RKO (cell line): ENCODE data around the gene ARHGAP9.

Experiments
- DNase-seq: peaks from one replicate; pipeline ENCODE4 v3.0.0-alpha.2; 2016; ENCODE audit warnings: low spot score

The ARHGAP9 gene

GRCh38 chr12:57472391-57472790 is 7.3 kb downstream of the ARHGAP9 start:
- no peak for DNase-seq

- no peak for DNase-seq
Measured at GRCh38 chr12:57471661-57472060, 8.0 kb downstream of the ARHGAP9 start.

DNA sequence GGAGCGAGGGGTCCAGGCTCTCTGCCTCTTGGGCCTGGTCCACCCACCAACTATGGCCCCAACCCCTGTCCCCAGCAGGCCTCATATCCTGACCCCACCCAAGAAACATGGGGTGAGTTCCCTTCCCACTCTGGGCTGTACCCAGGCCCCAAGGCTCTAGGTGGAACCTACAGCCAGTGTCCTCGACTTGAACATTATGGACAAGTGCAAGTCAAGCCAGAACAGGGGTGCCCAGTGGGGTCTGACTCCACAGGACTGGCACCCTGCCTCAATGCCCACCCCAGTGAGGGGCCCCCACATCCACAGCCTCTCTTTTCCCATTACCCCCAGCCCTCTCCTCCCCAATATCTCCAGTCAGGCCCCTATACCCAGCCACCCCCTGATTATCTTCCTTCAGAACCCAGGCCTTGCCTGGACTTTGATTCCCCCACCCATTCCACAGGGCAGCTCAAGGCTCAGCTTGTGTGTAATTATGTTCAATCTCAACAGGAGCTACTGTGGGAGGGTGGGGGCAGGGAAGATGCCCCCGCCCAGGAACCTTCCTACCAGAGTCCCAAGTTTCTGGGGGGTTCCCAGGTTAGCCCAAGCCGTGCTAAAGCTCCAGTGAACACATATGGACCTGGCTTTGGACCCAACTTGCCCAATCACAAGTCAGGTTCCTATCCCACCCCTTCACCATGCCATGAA is 8.6 kb downstream of the ARHGAP9 start:
- DNase-seq = no peak

DNA sequence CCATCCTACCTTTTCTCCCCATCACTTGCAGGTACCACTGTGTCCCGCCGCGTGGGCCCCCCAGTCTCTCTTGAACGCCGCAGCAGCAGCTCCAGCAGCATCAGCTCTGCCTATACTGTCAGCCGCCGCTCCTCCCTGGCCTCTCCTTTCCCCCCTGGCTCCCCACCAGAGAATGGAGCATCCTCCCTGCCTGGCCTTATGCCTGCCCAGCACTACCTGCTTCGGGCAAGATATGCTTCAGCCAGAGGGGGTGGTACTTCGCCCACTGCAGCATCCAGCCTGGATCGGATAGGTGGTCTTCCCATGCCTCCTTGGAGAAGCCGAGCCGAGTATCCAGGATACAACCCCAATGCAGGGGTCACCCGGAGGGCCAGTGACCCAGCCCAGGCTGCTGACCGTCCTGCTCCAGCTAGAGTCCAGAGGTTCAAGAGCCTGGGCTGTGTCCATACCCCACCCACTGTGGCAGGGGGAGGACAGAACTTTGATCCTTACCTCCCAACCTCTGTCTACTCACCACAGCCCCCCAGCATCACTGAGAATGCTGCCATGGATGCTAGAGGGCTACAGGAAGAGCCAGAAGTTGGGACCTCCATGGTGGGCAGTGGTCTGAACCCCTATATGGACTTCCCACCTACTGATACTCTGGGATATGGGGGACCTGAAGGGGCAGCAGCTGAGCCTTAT is 9.2 kb downstream of the ARHGAP9 start:
- no peak for DNase-seq

- DNase-seq = no peak
Measured at GRCh38 chr12:57469296-57470164, 10.1 kb downstream of the ARHGAP9 start.

- DNase-seq = no peak
Measured at GRCh38 chr12:57467915-57468314, 11.8 kb downstream of the ARHGAP9 start.

- no peak for DNase-seq
Measured at GRCh38 chr12:57467212-57467874, 12.3 kb downstream of the ARHGAP9 start.

DNA sequence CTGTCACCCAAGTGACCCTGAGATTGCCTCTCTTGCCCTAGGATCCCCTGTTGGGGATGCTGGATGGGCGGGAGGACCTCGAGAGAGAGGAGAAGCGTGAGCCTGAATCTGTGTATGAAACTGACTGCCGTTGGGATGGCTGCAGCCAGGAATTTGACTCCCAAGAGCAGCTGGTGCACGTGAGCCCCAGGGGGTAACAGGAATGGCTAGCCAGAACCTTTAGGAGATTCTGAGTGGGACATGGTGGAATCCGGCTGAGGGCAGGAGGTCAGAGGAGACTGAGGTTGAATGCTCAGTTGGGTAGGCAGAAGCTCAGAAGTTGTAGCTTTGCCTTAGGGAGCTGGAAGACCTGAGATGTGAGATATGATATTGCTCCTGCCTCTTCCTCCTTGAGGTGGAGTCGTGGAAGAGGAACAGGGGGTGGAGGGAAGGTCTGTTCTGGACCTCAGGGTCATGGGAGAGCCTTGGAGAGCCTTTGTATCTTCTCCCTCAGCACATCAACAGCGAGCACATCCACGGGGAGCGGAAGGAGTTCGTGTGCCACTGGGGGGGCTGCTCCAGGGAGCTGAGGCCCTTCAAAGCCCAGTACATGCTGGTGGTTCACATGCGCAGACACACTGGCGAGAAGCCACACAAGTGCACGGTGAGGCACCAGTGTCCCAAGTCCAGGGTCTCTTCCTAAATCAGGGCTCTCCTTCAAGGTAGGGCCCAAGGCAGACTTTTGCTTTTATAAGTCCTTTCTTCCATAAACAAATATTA is 13.7 kb downstream of the ARHGAP9 start:
- no peak for DNase-seq

DNA sequence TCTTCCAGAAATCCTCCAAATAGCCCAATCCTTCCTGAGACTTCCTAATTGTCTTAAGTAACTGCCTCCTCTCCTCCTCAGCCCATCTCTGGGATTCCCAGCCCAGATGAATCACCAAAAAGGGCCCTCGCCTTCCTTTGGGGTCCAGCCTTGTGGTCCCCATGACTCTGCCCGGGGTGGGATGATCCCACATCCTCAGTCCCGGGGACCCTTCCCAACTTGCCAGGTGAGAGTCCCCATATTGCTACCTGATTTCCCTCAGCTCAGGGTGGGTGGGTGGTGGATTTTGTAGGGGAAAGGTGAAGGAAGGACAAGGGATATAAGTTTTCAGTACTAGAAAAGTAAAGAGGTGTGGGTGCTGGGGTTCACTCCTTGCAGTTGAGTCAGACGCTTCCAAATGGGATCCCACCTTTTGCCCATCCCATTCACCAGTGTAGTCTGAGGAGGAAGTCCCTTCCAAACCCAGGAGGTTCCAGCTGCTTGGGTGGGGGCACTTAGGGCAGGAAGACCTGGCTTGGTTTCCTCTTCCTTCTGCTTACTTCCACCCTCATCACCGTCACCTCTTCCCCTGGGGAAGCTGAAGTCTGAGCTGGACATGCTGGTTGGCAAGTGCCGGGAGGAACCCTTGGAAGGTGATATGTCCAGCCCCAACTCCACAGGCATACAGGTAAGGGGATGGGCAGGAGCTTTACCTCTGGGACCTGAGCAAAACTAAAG is 14.5 kb downstream of the ARHGAP9 start:
- DNase-seq = no peak

DNA sequence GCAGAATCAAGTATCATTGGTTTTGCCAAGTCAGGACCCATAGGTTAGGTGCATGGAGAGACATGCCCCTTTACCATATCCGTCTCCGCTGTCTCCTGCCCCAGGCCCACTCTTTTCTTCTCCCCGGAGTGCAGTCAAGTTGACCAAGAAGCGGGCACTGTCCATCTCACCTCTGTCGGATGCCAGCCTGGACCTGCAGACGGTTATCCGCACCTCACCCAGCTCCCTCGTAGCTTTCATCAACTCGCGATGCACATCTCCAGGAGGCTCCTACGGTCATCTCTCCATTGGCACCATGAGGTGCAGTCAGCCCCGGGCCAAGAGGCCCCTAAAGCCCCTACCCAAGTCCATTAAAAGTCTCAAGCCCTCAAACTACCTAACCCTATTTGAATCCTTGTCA is 15.1 kb downstream of the ARHGAP9 start:
- no peak for DNase-seq

- no peak for DNase-seq
Measured at GRCh38 chr12:57462912-57463253, 16.8 kb downstream of the ARHGAP9 start.

- DNase-seq = peak; percentile 90
Measured at GRCh38 chr12:57462251-57462911, 17.3 kb downstream of the ARHGAP9 start.

GRCh38 chr12:57461917-57462250 is 17.8 kb downstream of the ARHGAP9 start:
- peak; percentile 80 for DNase-seq

DNA sequence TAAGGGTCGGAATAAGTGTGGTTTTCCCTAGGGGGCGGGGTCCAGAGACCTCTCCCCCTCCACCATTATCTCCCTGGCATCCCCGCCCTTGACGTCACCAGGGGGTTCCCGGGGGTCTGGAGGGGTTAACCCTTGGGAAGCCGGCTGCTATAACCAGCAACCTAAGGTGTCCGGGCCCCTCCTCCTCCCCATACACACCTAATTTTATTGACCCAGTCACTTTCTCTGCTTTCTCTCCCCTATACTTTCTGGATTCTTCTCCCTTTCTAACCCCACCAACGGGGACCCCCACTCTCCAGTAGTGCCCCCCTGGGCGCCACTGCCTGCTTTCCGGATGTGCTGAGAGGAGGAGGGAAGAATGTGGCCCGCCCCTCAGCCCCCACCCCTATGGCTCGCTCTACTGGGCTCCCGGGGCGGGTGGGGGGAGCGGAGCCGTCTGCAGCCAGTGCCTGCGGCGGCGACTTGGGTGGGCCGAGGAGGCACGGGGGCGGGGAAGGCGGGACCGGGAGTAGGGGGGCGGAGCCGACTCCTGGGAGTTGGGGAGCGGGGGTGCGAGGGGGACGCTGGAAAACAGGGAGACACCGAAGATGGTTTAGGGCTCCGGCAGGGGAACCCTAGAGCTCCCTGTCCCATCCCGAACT is 18.3 kb downstream of the ARHGAP9 start:
- DNase-seq = peak; percentile 79

DNA sequence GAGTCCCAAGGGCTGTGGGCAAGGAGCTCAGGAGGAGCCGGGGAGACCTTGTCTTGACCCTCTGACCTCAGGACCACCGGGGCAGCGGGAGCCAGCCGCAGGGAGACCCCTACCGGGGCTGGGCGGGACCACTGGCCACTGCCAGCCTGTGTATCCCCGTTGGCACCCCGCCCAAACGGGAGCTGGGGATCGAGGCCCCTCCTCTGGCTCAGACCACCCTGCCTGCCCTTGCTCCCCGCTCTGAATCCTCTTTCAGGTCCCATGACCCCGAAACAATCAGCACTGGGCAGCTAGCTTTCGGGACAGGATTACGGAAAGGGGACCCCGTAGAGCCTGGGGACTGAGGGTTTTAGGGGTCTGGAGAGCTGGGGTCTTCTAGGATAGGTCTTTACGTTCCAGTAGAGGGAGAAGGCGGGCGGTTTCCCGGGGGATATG is 18.8 kb downstream of the ARHGAP9 start:
- no peak for DNase-seq

DNA sequence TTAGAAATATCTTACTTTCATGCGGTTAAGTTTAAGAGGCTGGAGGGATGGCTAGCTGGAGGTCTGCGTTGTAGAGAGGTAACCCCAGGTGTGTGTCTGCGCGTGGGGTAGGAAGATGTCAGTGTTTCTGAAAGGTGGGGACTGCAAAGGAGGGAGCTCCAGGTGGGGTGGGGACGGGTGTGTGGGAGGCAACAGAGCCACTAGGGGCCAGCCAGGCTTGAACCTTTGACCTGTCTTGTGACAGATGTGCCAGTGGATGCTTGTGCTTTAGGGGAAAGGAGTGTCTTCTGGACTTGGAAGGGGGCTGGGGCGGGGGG is 19.2 kb downstream of the ARHGAP9 start:
- peak; percentile 23 for DNase-seq

DNA sequence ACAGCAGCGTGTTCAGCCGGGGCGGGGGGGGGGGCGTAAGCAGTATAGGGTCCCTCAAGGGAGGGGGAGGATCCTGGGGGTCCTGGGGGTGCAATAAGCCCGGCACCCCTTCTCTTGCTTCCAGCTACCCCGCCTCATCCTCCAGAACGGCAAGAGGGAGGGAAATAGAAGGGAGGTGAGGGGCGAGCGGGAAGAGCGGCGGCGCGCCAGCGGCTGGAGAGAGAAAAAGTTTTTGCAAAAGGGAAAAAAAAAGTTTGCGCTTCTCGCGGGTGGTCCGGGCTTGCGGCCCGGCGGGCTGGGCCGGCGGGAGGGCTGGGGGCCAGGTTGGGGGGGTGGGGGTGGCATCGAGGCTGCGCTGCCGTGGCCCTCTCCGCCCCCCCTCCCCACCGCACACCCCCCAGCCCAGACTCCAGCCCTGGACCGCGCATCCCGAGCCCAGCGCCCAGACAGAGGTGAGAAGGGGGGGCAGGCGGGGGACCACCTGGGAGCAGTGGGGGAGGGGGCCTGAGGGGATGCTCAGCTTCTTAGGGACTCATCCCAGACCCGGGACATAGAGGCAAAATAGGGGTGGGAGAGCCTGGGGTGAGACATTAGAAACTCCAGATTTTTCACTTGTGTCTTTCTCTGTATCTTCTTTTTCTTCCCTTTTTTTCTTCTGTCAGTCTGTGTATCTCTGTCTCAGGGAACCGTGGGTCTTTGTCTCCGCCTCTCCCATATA is 19.8 kb downstream of the ARHGAP9 start, which contains the start of gene GLI1:
GLI1 (plus strand) TSS at position 36 of the 718 bp plus-strand sequence. CDS start 3,907 bp downstream, outside the sequence.
- peak; percentile 46 for DNase-seq

DNA sequence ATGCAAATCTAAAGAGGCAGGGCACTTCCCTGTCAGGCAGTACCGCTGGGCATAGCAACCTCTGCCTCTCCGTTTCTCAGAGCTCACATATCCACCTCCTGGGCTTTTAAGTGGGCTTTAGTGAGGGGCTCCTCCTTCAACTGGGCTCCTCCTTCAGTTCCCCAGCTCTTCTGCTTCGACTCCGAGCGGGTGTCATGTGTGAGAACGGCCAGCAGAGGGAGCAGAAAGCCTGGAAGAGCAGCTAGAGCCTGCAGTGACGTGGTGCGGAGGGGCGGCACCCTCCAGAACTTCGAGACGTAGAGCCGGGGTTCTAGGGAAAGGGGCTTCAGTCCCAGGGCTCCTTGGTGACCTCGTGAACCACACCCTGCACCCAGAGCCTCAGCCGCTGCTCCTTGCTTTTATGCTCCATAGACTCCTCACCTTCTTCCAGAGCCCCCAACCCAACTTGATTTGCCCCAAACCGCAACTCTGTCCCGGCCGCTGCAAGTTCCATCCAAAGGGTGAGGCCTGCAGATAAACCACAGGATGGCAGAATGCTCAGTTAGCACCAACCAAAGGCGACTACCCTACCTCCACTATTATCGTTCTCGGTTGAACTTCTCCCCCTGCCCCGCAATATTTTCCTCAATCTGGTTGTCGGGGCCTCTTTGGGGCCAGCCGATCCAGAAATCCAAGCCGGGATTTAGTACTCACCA is 20.5 kb downstream of the ARHGAP9 start:
- DNase-seq = peak; percentile 95

- DNase-seq = no peak
Measured at GRCh38 chr12:57458665-57459054, 21.0 kb downstream of the ARHGAP9 start.
